ENCODE data around the gene RAMP1.

RAMP1 gene

DNA sequence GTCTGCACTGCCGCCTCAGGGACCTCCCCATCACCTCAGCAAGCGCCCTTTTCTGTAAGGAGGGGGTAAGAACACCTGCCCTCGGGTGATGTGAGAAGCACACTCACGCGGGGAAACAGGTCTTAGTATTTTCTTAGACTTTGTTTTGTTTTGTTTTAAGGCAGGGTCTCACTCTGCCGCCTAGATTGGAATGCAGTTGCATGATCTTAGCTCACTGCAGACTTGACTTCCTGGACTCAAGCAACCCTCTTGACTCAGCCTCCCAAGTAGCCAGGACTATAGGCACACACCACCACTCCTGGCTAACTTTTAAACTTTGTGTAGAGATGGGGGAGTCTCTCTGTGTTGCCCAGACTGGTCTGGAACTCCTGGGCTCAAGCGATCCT lies 37.1 kb downstream of the RAMP1 start:
- DNase-seq: no peak

DNA sequence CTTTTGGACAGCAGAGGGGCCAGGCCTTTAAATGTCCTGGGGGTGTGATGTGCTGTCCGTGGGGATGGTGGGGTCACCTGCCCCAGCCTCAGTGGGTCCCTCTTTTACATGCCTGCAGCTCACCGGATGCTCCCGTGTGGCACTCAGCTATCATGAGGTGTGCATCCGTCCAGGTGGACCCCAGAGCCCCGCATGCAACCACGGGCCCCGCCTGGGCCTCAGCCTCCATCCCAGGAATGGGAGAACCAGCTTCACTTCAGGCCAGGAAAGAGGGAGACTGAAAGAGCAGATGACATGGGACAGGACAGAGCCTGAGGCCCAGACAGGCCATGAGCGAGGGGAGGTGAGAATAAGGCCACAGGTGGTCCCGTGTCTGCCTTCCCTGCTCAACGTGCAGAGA lies 37.5 kb downstream of the RAMP1 start:
- DNase-seq: no peak

DNA sequence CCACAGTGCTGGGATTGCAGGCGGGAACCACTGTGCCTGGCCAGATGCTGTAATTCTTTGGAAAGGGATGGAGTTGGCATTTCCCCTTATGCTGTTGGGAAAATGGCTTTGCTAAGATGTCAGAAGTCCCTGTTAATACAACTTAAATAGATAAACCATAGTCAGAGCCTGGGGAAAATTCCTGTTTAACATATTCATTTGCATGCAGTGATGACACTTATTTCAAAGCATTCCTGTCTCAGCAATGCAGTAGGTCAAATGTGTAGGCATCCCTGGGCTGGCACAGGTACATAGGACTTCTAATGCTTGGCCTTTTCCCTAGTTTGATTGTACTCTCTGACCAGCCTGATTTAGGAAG lies 38.6 kb downstream of the RAMP1 start:
- no peak for DNase-seq

DNA sequence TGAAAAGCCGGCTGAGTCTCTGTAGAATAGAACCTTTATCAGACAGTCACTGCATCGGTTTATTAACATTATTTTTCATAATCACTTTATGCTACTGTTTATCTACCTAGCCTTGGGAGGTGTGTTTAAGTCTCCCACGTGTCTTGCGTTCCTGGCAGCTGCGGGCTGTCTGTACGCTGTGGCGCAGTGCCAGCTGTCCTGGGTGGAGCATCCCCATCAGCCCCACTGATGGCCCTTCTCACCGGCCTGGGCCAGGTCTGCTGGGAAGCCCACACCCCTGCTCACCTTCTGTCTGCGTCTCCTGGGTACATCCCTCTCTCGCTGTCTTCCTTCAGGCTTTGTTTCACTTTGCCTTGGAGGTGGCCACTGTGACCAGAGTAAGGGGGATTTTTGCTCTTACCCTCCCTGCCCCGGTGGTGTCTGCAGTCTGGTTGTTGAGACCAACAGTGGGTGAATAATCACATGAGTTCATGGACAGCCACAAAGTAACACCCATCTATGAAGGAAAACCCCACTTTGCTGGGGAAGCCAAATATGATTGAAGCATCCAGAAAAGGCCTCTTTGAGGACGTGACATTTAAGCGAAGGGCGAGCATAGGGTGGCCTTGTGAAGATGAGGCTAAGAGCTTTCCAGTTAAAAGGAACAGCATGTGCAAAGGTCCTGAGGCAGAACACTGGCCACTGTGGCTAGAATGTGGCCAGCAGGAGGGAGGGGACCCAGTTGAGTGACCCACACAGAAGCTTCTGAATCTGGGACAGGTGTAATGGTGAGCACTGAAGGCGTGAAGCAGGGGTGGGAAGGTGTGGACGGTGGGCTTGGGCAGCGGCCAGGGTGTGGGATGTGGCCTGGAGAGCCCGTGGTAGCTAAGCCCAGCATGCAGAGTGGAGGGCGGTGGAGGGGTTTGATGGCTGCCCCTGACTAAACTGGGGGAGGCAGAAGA lies 41.7 kb downstream of the RAMP1 start:
- no peak for DNase-seq

DNA sequence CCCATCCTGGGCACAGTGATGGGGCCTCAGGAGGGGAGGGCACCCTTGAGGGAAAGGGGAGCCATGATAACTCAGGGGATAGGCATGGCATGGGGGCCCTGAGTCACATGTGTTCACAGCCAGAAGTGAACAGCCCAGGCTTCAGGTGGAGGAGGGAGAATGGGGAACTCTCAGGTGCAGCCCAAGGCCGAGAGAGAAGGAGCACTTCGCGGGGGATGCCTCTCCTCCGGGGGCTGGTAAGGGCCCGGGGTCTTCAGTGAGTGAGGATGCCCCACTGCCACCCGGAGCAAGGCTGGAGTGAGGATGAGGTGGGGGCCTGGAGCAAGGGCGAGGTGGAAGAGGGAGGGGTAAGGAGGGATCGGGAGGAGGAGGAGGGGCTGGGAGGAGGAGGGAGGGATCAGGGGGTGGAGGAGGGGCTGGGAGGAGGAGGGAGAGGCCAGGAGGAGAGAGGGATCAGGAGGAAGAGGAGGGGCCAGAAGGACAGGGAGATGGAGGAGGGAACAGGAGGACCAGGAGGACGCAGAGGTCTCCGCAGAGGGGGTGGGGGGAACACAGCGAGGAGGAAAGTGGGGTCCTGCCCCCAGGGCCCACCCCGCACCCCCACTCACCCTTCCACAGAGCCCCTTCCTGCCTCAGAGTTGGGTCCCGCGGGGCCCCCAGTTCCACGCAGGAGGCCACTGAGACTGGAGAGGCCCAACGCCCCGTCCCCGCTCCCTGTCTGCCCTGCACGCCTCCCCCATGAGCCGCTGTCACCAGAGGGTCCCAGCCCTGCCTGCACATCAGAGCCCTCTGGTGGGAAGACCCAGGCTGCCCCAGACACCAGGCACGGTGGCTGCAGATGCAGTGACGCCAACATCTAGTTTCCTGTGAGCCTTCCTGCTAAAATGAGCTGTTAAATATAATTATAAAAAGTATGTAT lies 42.8 kb downstream of the RAMP1 start:
- DNase-seq: no peak

DNA sequence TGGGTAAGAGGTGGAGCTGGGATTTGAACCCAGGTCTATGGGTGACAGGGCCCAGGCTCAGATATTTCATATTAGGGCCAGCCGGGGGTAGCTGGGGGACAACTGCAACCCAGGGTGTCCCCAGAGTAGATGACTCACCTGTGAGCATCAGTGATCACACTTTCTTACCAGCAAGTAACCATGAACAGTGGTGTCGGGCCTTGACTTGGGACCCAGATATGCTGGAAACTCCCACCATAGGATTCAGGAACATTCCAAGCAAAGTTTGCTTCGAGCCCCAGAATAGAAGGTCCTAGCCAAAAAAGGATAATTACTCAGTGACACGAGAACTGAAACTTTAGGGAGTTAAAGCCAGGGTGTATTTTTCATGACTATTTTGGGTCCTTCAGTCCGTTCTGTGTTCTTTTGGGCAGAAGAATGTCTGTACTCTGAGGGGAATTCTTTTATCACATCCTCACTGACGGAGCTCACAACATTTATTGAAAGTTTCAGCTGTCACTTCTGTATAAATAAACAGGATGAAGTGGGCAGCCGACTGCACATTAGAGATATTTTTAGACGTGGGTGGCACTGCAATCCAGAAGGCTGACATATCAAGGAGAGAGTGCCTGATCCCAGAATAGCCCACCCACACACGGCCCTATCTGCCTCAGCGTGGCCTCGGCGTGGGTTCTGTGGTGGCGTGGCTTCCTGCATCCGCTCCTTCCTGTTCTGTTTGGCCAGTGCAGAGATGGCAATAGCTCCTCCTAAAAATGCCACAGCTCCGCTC lies 45.6 kb downstream of the RAMP1 start:
- DNase-seq: no peak

DNA sequence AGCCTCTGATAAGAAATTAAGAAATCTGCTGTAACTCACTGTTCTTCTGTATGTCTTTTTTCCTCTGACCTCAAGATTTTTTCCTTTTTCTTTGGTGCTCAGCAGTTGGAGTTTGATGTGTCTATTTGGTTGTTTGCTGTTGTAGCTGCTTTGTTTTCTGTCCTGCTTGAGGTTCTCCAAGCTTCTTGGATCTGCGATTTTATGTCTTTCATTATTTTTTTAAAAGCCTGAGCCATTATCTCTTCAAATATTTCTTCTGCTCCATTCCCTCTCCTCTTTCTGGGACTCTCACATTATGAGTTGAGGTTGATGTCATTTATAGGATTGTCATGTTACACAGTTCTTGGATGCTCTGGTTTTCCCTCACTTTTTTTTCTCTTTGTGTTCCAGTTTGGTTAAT lies 47.7 kb downstream of the RAMP1 start:
- DNase-seq: no peak

DNA sequence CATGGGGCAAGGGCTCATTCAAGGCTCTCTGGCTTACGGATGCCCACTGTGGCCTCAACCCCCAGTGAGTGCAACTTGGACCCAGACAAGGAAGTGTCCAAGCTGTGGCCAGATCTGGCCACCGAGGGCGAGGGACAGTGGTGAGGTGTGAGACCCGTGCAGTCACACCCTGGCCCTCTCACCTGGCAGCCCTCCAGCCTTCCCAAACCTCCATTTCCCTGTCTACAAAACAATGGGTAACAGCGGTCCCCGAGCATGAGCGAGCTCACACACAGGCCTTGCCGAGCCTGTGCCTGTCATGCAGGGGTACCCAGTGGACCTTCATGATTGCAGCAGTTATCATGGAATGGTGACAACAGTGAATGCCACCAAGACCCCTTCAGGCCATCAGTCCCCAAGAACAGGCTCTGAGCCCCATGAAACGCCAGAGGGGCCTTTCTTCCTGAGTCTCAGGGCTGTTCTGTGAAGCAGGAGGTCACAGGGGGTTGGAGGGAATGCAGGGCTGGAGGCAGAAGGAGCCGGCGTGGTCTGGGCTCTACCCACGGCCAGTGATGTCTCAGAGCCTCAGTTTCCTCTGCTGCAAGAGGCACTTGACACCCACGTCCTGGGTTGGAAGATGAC lies 49.8 kb downstream of the RAMP1 start:
- no peak for DNase-seq

DNA sequence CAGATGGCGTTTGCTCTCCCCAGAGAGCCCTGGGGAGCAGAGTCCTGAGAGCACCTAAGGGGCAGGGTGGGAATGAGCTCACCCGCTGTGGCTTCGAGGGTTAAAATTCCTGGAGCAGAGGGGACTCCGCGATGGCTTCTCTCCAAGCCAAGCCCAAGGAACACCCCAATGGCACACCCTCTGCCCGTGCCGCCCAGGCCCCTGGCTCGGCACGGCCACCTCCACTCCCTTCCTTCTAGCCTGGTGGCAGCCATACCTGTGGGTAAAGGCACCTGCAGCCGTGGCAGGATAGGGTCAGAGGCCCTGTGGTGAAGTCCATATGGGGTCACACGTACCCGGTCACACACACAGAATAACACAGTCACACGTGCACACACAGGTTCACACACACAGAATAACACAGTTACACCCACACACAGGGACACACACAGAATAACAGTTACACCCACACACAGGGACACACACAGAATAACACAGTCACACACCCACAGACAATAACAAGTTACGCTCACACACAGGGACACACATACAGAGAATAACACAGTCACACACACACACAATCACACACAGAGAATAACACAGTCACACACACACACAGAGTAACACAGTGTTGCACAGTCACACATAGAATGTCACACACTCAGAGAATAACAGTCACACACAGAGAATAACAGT lies 50.5 kb downstream of the RAMP1 start:
- DNase-seq: no peak

DNA sequence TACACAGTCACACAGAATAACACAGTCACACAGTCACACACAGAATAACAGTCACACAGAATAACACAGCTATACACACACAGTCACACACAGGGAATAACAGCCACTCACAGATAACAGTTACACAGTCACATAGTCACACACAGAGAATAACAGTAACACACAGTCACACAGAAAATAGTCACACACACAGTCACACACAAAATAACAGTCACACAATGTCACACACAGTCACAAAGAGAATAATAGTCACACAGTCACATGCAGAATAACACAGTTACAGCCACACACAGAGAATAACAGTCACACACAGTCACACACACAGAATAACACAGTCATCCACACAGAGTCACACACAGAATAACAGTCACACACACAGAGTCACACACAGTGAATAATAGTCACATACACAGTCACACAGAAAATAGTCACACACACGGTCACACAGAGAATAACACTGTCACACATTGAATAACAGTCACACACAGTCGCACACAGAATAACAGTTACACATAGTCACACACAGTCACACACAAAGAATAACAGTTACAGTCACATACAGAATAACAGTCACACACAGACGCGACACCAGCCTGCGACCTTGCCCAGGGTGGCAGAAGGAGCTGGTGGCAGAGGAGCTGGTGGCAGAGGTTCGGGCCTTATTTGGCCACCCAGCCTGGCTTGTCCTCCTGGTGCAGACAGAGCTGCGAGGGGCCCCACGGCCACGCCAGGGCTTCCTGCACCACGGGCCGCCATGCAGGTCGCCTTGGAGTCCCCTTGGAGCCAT lies 51.3 kb downstream of the RAMP1 start:
- DNase-seq: no peak

DNA sequence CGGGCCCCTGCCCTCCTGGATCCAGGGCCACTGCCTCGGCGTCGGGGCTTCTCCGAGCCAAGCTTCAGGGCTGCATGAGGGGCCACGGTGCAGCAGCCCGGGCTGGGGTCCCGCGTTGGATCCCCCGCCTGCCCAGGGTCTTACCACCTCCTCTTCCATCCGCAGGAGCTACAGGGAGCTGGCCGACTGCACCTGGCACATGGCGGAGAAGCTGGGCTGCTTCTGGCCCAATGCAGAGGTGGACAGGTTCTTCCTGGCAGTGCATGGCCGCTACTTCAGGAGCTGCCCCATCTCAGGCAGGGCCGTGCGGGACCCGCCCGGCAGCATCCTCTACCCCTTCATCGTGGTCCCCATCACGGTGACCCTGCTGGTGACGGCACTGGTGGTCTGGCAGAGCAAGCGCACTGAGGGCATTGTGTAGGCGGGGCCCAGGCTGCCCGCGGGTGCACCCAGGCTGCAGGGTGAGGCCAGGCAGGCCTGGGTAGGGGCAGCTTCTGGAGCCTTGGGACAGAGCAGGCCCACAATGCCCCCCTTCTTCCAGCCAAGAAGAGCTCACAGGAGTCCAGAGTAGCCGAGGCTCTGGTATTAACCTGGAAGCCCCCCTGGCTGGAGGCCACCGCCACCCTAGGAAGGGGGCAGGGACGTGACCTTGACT lies 52.1 kb downstream of the RAMP1 start:
- DNase-seq: no peak

DNA sequence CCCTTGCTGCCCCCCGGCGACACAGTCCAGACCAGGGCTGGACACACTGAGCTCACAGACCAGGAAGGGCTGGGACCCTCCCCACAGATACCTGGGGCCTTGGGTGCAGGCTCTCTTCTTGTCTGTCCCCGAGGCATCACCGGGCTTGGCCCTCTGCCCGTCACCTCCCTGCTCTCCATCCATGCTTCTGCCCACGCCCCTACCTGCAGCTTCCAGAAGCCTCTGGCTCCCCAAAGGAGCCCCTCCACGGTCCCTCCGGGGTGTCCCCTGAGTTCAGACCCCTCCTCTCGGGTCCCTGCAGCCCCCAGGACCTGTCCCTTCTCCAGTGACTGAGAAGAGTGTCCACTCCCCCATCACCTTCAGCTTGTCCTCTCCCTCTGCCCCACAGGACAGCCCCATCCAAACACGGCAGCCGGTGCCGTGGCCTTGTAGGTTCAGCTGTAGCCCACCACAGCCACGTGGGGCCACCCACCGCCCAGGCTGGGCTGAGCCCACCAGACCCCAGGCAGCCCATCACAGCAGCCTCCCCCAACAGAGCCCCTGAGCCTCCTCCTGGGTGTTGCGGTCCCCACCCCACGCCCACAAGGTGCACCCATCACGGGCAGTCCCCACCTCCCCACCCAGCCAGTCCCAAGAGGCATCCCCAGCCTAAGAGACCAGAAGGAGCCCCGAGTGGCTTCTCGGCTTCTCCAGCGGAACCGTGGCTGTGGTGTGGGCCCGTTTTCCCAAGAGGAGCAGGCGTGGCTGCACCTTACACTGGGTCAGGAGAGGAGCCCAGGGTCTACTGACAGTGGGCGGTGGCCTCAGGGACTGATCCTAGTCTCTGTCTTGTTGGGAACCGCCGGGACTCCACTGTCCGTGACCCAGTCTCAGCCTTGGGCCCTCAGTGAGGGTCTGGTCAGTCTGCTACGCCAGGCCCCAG lies 53.1 kb downstream of the RAMP1 start:
- no peak for DNase-seq

DNA sequence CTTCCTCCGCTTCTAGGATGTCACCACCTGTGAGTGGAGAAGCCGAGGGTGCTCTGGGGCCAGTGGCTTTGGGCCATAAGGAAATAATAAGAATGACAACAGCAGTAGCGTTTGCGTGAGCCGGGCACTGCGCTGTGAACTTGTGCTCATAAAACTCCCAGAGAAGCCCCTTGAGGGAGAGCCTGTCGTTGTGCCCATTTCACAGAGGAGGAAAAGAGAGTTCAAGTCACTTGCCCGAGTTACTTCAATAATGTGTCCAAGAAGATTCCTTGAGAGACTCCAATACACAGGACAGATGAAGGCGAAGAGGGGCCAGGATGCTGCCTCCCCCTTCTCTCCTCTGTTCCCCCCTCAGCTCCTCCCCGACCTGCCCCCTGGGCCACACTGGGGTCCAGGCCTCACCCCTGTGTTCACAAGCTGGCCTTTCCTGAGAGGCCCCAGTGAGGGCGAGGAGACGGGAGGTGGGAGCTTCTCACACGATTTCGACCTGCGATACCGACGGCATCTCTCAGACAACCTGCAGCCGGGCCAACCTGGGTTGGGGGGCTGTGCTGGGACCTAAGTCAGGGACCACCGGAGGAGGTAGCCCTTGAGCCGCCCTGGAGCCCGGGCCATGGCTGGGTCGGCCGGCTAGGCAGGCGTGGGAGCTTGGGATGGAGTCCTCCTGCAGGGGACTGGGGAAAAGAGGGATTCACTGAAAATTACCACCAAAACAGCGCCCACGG lies 53.9 kb downstream of the RAMP1 start:
- no peak for DNase-seq

DNA sequence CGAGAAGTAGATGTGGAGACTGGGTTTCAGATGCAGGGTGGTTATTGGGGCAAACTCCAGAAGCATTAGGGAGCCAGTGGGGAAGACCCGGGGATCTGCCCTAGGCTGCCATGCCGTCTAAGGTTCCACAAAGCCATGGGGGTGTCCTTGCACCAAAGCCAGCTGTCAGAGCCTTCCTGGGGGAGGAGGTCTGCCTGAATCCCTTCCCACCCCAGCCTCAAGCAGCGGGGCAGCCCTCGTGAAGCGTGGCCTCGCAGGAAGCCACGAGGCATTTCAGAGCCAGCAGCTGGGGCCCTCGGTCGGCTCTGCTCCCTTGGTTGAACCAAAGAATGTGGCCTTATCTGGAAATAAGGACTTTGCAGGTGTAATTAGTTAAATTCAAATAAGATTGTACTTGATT lies 56.2 kb downstream of the RAMP1 start:
- DNase-seq: no peak

DNA sequence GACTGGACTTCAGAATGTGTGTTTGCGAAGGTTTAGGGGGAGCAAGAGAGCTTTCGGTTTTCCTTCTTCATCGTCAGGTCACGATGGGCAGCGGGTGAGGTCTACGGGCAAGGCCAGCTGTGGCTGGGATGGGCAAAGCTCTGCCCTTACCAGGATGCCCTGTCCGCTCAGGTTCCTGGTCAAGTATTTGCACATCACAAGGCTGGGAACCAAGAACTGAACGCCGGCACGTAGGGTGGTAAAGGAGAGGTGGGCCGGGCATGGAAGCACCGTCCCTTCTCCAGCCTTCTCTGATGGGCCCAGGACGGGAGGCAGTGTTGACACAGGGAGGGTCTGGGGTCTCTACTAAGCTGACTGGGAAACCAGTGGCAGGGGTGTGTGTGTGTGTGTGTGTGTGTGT lies 56.9 kb downstream of the RAMP1 start:
- DNase-seq: no peak

DNA sequence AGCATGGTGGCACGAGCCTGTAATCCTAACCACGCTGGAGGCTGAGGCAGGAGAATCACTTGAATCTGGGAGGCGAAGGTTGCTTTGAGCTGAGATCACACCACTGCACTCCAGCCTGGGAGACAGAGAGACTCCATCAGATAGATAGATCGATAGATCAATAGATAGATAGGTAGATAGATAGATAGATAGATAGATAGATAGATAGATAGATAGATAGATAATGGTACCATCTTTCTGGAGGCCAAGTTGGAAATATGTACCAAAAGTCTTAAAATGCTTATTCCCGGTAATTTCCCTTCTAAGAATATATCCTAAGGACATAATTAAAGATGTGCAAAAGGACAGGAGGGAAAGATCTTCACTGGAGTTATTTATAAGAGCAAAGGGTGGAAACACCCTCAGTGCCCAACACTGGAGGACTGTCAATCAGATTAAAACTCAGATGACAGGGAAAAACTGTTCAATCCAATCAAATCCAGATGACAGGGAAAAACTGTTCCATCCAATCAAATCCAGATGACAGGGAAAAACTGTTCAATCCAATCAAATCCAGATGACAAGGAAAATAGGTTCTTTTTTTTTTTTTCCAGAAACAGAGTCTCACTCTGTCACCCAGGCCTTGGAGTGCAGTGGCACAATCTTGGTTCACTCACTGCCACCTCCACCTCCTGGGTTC lies 58.4 kb downstream of the RAMP1 start:
- DNase-seq: no peak

DNA sequence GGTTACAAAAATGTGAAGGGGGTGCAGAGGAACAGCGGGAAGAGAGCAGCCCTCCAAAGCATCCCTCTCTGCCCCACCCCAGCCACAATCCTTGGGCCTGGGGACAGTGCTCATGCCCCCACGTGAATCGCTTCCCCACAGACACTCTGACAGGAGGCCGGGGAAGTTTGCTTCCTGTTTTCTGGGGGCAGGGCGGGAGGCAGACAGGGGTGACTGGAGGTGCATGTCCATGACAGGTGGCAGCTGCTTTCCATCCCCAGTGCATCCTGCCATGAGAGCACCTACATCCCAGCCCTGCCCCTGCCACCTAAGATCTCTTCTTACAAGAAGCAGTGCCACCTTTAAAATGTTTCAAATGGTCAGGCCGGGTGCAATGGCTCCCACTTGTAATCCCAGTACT lies 60.2 kb downstream of the RAMP1 start:
- no peak for DNase-seq

DNA sequence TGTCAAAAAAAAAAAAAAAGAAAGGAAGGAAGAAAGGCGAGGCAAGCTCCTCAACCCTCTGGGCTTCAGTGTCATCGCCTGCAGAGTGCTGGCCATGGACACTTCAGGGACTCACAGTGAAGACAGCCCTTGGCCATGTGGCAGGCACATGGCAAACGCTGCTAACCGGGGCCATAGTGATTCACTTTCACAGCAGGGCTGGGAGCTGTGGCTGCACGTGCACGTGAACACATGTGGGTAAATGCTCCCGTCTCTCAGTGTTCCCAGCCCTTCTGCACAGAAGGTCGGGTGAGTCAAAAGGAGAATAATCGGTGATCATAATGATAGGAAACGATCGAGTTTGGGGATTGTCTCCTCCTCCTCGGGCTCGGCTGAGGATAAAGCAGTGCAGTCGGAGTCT lies 61.2 kb downstream of the RAMP1 start:
- no peak for DNase-seq

Measured in activated effector memory CD4-positive, alpha-beta T cell treated with Interleukin-2 at 50 U/mL for 16 hours (primary cell).